Upper lobe of left lung (tissue), 4 donors: ENCODE measurements around the gene GPR68.
"Not testable (repeated sequence)": the region's sequence is repeated elsewhere in the genome, so short reads cannot be mapped to it uniquely, and the experiment has no call there.

Source experiments
- CTCF ChIP-seq, 6 experiments: fragments of 450-650 bp in 4 of 6; fragments of 200-600 bp in 2 of 6; sonication (generic) in 2 of 6; IDR thresholded peaks; one replicate each; pipeline ENCODE4 v1.5.1; 2016 to 2019; ENCODE audit warnings: antibody characterized with exemption in 6 of 6
- POLR2AphosphoS5 ChIP-seq, 2 donors: sonication (generic); formaldehyde crosslinking; IDR thresholded peaks; one replicate each; pipeline ENCODE4 v1.5.1; 2017; ENCODE audit warnings: antibody characterized with exemption in 2 of 2

DNA sequence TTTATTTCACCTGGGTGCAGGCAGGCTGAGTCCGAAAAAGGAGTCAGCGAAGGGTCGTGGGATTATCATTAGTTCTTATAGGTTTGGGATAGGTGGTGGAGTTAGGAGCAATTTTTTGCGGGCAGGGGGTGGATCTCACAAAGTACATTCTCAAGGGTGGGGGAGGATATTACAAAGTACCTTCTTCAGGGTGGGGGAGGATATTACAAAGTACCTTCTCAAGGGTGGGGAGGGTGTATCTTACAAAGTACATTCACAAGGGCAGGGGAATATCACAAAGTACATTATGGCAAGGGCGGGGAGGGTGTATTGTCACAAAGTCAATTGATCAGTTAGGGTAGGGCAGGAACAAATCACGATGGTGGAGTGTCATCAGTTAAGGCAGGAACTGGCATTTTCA, 43.7 kb downstream of the GPR68 start:
- TF ChIP-seq CTCF, POLR2AphosphoS5 (IDR thresholded peaks at IDR 0.05): not testable (repeated sequence)
